Mesodermal cell (in vitro differentiated cells): ENCODE measurements around the gene PLPPR3.

Source experiments
- H3K27ac ChIP-seq: 2 replicates; pipeline ENCODE4 v1.7.0; 2013; ENCODE audit warnings: mild to moderate bottlenecking, low read depth, low read length, moderate library complexity; ENCODE audit not compliant: severe bottlenecking
- H3K36me3 ChIP-seq: 2 replicates; pipeline ENCODE4 v1.7.1; 2013; ENCODE audit warnings: mild to moderate bottlenecking, low read length, moderate library complexity; ENCODE audit not compliant: control insufficient read depth, insufficient read depth
- H3K4me1 ChIP-seq: one replicate; pipeline ENCODE4 v1.7.1; 2013; ENCODE audit warnings: mild to moderate bottlenecking, low read length; ENCODE audit not compliant: insufficient read depth, control insufficient read depth, poor library complexity, severe bottlenecking
- H3K4me3 ChIP-seq: 2 replicates; pipeline ENCODE4 v1.7.0; 2013; ENCODE audit warnings: low read length, control low read depth, mild to moderate bottlenecking; ENCODE audit not compliant: insufficient read depth, poor library complexity, severe bottlenecking; ENCODE audit errors: extremely low read depth
- H3K9me3 ChIP-seq: 2 replicates; pipeline ENCODE4 v1.7.1; 2013; ENCODE audit warnings: mild to moderate bottlenecking, low read length, moderate library complexity; ENCODE audit not compliant: control insufficient read depth
- WGBS, 2 experiments: methylation state at CpG; one replicate each; pipeline ENCODE4 v1.1.5; 2013; ENCODE audit warnings: missing lambda C conversion rate in 2 of 2; ENCODE audit not compliant: insufficient coverage in 2 of 2; 5-methylcytosine and 5-hydroxymethylcytosine counted together

Gene PLPPR3

GRCh38 chr19:791567-792305, 30.0 kb downstream of the PLPPR3 start:
- H3K4me3 ChIP-seq = no peak overlapping the region
- H3K4me1 ChIP-seq = peaks cover 31% of the 10 kb centered on the region
- H3K36me3 ChIP-seq = no peaks in the 10 kb centered on the region
- no peaks in the 10 kb centered on the region for H3K9me3 ChIP-seq
- no peak overlapping the region for H3K27ac ChIP-seq
- WGBS, 2 experiments = 79 to 81% methylated on average over 4 to 6 of the region's 8 CpGs

GRCh38 chr19:791007-791566, 30.7 kb downstream of the PLPPR3 start:
- Histone ChIP-seq H3K4me1 (peaks cover 31% of the 10 kb centered on the region), H3K27ac (no peak overlapping the region), H3K36me3 (no peaks in the 10 kb centered on the region), H3K4me3 (no peak overlapping the region), H3K9me3 (no peaks in the 10 kb centered on the region)
- 94% methylated on average over 24 to 25 of the region's 26 CpGs for WGBS, 2 experiments

- no peak overlapping the region for H3K4me3 ChIP-seq
- peaks cover 31% of the 10 kb centered on the region for H3K4me1 ChIP-seq
- WGBS, 2 experiments = 79 to 81% methylated on average over 6 to 9 of the region's 9 CpGs
- no peaks in the 10 kb centered on the region for H3K9me3 ChIP-seq
- H3K27ac ChIP-seq = peak overlapping the region; percentile 97
- no peaks in the 10 kb centered on the region for H3K36me3 ChIP-seq
These were observed 32.1 kb downstream of the PLPPR3 start for GRCh38 chr19:789701-790060.

GRCh38 chr19:788983-789700, 32.6 kb downstream of the PLPPR3 start:
- Histone ChIP-seq H3K36me3 (no peaks in the 10 kb centered on the region), H3K9me3 (no peaks in the 10 kb centered on the region), H3K27ac (peak overlapping the region; percentile 97), H3K4me3 (no peak overlapping the region), H3K4me1 (peaks cover 31% of the 10 kb centered on the region)
- WGBS, 2 experiments = 36 to 37% methylated on average over 29 to 30 of the region's 33 CpGs

GRCh38 chr19:788686-788982, 33.1 kb downstream of the PLPPR3 start:
- Histone ChIP-seq H3K36me3 (no peaks in the 10 kb centered on the region), H3K4me1 (peaks cover 31% of the 10 kb centered on the region), H3K27ac (peak overlapping the region; percentile 97), H3K4me3 (no peak overlapping the region), H3K9me3 (no peaks in the 10 kb centered on the region)
- WGBS, 2 experiments = 81 to 84% methylated on average over 9 to 11 of the region's 11 CpGs

- Histone ChIP-seq H3K27ac (no peak overlapping the region), H3K4me3 (no peak overlapping the region), H3K36me3 (no peaks in the 10 kb centered on the region), H3K4me1 (peaks cover 28% of the 10 kb centered on the region), H3K9me3 (no peaks in the 10 kb centered on the region)
- 90 to 92% methylated on average over 15 to 16 of the region's 16 CpGs for WGBS, 2 experiments
These were observed 34.2 kb downstream of the PLPPR3 start for GRCh38 chr19:787536-787935.

- H3K36me3 ChIP-seq = no peaks in the 10 kb centered on the region
- H3K4me1 ChIP-seq = peaks cover 20% of the 10 kb centered on the region
- H3K9me3 ChIP-seq = no peaks in the 10 kb centered on the region
- H3K4me3 ChIP-seq = no peak overlapping the region
- H3K27ac ChIP-seq = no peak overlapping the region
- WGBS, 2 experiments = 92 to 93% methylated on average over 10 to 13 of the region's 13 CpGs
These were observed 37.2 kb downstream of the PLPPR3 start for GRCh38 chr19:784541-784940.

GRCh38 chr19:782878-783668, 38.7 kb downstream of the PLPPR3 start:
- H3K27ac ChIP-seq = peak overlapping the region; percentile 95
- 59 to 69% methylated on average over 23 to 27 of the region's 30 CpGs for WGBS, 2 experiments
- H3K4me1 ChIP-seq = peaks cover 7% of the 10 kb centered on the region
- peak overlapping the region; percentile 26 for H3K4me3 ChIP-seq
- no peaks in the 10 kb centered on the region for H3K36me3 ChIP-seq
- H3K9me3 ChIP-seq = no peaks in the 10 kb centered on the region

GRCh38 chr19:782185-782877, 39.4 kb downstream of the PLPPR3 start:
- Histone ChIP-seq H3K36me3 (no peaks in the 10 kb centered on the region), H3K4me3 (peak overlapping the region; percentile 26), H3K27ac (peak overlapping the region; percentile 95), H3K9me3 (no peaks in the 10 kb centered on the region), H3K4me1 (peaks cover 7% of the 10 kb centered on the region)
- WGBS, 2 experiments = 10 to 20% methylated on average over 14 to 25 of the region's 29 CpGs

GRCh38 chr19:781800-782184, 40.0 kb downstream of the PLPPR3 start:
- WGBS, 2 experiments = 88% methylated on average over 12 to 13 of the region's 19 CpGs
- Histone ChIP-seq H3K4me1 (peaks cover 7% of the 10 kb centered on the region), H3K36me3 (no peaks in the 10 kb centered on the region), H3K27ac (peak overlapping the region; percentile 95), H3K9me3 (no peaks in the 10 kb centered on the region), H3K4me3 (peak overlapping the region; percentile 26)
